ENCODE results near the gene OTOP2.

Gene OTOP2

DNA sequence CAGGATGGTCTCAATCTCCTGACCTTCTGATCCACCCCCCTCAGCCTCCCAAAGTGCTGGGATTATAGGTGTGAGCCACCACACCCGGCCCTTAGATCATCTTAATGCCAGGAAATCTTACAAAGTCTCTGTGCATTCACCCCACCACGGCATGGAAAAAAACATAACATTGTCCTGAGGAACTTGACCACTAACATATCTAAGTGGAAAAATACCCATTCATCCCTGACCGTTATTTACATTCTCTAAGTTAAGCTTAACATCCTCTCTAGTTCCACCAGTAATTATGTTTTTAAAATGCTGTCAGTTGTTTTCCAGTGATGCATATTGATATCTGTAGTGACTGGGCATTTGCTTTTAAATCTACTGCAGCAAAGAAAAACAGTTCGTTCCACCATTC is 51.9 kb downstream of the OTOP2 start:
- Histone ChIP-seq H4K20me1 (ENCODE audit: control insufficient read depth, insufficient read depth, low read depth, low read length) (no peaks in the 10 kb centered on the region), H3K4me3 (ENCODE audit: low read length) (no peak overlapping the region), H3K4me1 (ENCODE audit: control insufficient read depth, low read length) (peaks cover 6% of the 10 kb centered on the region), H3K9me2 (replicated peaks; ENCODE audit: control insufficient read depth, low read length) (no peaks in the 10 kb centered on the region), H3K27me3 (ENCODE audit: control insufficient read depth, low read length) (peaks cover 29% of the 10 kb centered on the region), H3K4me2 (ENCODE audit: low read length) (no peak overlapping the region), H3K27ac (ENCODE audit: low read depth, low read length) (no peak overlapping the region), H3F3A (ENCODE audit: control insufficient read depth, insufficient read depth) (no peaks in the 10 kb centered on the region), H3K79me2 (ENCODE audit: control insufficient read depth, low read length) (no peaks in the 10 kb centered on the region), H3K36me3 (ENCODE audit: control insufficient read depth, low read length) (no peaks in the 10 kb centered on the region), H3K9me3 (ENCODE audit: control insufficient read depth, insufficient read depth, low read length) (no peaks in the 10 kb centered on the region)
- no peak for TF ChIP-seq EZH2phosphoT487 (IDR thresholded peaks at IDR 0.05; ENCODE audit: borderline replicate concordance, low read length)
- TF ChIP-seq, protein P1, sequence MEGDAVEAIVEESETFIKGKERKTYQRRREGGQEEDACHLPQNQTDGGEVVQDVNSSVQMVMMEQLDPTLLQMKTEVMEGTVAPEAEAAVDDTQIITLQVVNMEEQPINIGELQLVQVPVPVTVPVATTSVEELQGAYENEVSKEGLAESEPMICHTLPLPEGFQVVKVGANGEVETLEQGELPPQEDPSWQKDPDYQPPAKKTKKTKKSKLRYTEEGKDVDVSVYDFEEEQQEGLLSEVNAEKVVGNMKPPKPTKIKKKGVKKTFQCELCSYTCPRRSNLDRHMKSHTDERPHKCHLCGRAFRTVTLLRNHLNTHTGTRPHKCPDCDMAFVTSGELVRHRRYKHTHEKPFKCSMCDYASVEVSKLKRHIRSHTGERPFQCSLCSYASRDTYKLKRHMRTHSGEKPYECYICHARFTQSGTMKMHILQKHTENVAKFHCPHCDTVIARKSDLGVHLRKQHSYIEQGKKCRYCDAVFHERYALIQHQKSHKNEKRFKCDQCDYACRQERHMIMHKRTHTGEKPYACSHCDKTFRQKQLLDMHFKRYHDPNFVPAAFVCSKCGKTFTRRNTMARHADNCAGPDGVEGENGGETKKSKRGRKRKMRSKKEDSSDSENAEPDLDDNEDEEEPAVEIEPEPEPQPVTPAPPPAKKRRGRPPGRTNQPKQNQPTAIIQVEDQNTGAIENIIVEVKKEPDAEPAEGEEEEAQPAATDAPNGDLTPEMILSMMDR (IDR thresholded peaks at IDR 0.05; ENCODE audit: low read depth, low read length, poor library complexity, severe bottlenecking), result no peak

DNA sequence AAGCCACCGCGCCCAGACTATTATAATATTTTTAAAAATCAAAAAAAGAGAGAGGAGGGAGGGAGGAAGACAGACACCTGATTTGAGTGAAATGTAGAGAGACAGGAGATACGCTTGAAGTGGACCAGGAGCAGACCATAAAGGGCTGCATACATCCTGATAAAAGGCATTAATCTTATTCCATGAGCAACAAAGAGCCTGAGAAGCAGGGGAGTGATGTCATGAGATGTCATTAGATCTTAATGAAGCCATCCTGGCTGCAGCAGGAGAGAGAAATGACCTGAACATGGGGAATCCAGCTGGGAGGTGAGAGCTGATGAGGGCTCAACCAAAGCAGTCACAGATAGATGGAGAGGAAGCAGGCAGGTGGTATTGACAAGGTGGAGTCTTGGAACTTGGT is 53.7 kb downstream of the OTOP2 start:
- Histone ChIP-seq H3K27me3 (ENCODE audit: control insufficient read depth, low read length) (peaks cover 31% of the 10 kb centered on the region), H3K9me3 (ENCODE audit: control insufficient read depth, insufficient read depth, low read length) (no peaks in the 10 kb centered on the region), H4K20me1 (ENCODE audit: control insufficient read depth, insufficient read depth, low read depth, low read length) (no peaks in the 10 kb centered on the region), H3K4me3 (ENCODE audit: low read length) (no peak overlapping the region), H3K4me2 (ENCODE audit: low read length) (no peak overlapping the region), H3K36me3 (ENCODE audit: control insufficient read depth, low read length) (no peaks in the 10 kb centered on the region), H3K4me1 (ENCODE audit: control insufficient read depth, low read length) (peaks cover 16% of the 10 kb centered on the region), H3K27ac (ENCODE audit: low read depth, low read length) (no peak overlapping the region), H3K9me2 (replicated peaks; ENCODE audit: control insufficient read depth, low read length) (no peaks in the 10 kb centered on the region), H3F3A (ENCODE audit: control insufficient read depth, insufficient read depth) (no peaks in the 10 kb centered on the region), H3K79me2 (ENCODE audit: control insufficient read depth, low read length) (no peaks in the 10 kb centered on the region)
- TF ChIP-seq, protein P1 (IDR thresholded peaks at IDR 0.05; ENCODE audit: low read depth, low read length, poor library complexity, severe bottlenecking), result no peak
- TF ChIP-seq EZH2phosphoT487 (IDR thresholded peaks at IDR 0.05; ENCODE audit: borderline replicate concordance, low read length), result no peak

DNA sequence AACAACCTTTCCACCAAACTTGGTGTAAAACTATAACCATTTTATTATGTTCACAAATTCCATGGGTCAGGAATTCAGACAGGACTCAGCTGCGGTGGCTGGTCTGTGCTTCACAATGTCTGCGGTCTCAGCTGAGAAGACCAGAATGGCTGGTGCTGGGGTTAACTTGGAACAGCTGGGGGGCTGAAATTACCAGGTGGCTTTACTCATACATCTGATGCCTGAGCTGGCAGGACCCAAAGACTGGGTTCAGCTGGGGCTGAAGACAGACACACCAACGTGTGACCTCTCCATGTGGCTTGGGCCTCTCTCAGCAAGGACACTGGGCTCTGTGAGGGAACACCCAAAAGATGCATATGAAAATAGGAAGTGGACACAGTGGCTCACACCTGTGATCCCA is 54.2 kb downstream of the OTOP2 start:
- no peak overlapping the region for H3K27ac ChIP-seq (ENCODE audit: low read depth, low read length)
- no peaks in the 10 kb centered on the region for H3K79me2 ChIP-seq (ENCODE audit: control insufficient read depth, low read length)
- no peaks in the 10 kb centered on the region for H3F3A ChIP-seq (ENCODE audit: control insufficient read depth, insufficient read depth)
- no peaks in the 10 kb centered on the region for H3K9me2 ChIP-seq (replicated peaks; ENCODE audit: control insufficient read depth, low read length)
- no peak overlapping the region for H3K4me3 ChIP-seq (ENCODE audit: low read length)
- H3K4me2 ChIP-seq (ENCODE audit: low read length), result no peak overlapping the region
- H3K36me3 ChIP-seq (ENCODE audit: control insufficient read depth, low read length), result no peaks in the 10 kb centered on the region
- peaks cover 12% of the 10 kb centered on the region for H3K4me1 ChIP-seq (ENCODE audit: control insufficient read depth, low read length)
- H3K27me3 ChIP-seq (ENCODE audit: control insufficient read depth, low read length), result peaks cover 27% of the 10 kb centered on the region
- no peaks in the 10 kb centered on the region for H3K9me3 ChIP-seq (ENCODE audit: control insufficient read depth, insufficient read depth, low read length)
- TF ChIP-seq EZH2phosphoT487 (IDR thresholded peaks at IDR 0.05; ENCODE audit: borderline replicate concordance, low read length), result no peak
- TF ChIP-seq, protein P1 (IDR thresholded peaks at IDR 0.05; ENCODE audit: low read depth, low read length, poor library complexity, severe bottlenecking), result no peak
- no peaks in the 10 kb centered on the region for H4K20me1 ChIP-seq (ENCODE audit: control insufficient read depth, insufficient read depth, low read depth, low read length)
